Heart left ventricle (tissue), 13 donors: Measurements from ENCODE around the gene ANK2.

ENCODE experiments used
- POLR2A ChIP-seq, 2 donors: fragments of 450-650 bp; IDR thresholded peaks; one replicate each; pipeline ENCODE4 v1.6.1; 2017; ENCODE audit warnings: antibody characterized with exemption in 2 of 2, mild to moderate bottlenecking in 2 of 2, moderate library complexity in 2 of 2
- TF ChIP-seq, protein P1 (sequence below), 12 donors: fragments of 200-600 bp; sonication (generic) in 4 of 12; IDR thresholded peaks; one replicate each; pipeline versions ENCODE4 v1.5.0 to v1.8.0; 2018 to 2022; ENCODE audit warnings: antibody characterized with exemption in 12 of 12, mild to moderate bottlenecking in 5 of 12
- donor health status: ischemic (EF 13 %, LVEDD 7.1; RV severe dilation, severe dysfunction).
- donor health status: DM: no; HTN: yes; CAD: no.
- donor health status: DM: no; HTN: no; CAD: no.
- donor health status: ischemic (EF 25% LVEDD 6.9; RV normal size, moderate dysfunction).
- donor health status: ischemic (EF 25% LVEDD 5.7; RV mildly dilated, moderate dysfunction).
- donor health status: ischemic (EF 35%, LVEDD 5.7; RV mildly dilated, moderate dysfunction).
- donor health status: nonischemic (EF 11% LVEDD 7.7; RV severe dilation, severe dysfunction).
- donor health status: DM: yes; HTN: yes; CAD: no.
- donor health status: PGD.
- donor health status: ischemic (EF 29% LVEDD 5.4; RV normal size, mild dysfunction).
- donor health status: nonischemic (EF 23%, LVEDD 6.1; RV moderate dilation, normal function).

DNA sequence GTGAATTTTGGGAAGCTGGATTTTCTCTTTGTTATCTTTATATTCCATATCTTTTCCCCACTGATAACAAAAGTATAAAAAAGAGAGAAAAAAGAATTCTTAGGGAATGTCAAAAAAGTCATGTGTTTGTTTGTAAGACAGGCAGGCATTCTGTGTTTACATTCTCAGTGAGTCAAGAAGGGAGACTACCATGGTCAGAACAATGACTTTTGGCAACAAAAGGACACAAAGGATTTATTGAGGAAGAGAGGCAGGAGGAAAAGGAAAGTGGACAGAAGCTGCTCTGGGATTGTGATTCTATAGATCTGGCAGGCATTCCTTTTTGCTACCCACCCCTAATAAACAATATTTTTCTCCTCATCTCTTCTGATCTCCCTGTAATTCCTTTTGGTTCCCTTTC is 5.9 kb upstream of the ANK2 start:
- TF ChIP-seq, protein P1, sequence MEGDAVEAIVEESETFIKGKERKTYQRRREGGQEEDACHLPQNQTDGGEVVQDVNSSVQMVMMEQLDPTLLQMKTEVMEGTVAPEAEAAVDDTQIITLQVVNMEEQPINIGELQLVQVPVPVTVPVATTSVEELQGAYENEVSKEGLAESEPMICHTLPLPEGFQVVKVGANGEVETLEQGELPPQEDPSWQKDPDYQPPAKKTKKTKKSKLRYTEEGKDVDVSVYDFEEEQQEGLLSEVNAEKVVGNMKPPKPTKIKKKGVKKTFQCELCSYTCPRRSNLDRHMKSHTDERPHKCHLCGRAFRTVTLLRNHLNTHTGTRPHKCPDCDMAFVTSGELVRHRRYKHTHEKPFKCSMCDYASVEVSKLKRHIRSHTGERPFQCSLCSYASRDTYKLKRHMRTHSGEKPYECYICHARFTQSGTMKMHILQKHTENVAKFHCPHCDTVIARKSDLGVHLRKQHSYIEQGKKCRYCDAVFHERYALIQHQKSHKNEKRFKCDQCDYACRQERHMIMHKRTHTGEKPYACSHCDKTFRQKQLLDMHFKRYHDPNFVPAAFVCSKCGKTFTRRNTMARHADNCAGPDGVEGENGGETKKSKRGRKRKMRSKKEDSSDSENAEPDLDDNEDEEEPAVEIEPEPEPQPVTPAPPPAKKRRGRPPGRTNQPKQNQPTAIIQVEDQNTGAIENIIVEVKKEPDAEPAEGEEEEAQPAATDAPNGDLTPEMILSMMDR (IDR thresholded peaks at IDR 0.05): no peak
- no peak for TF ChIP-seq POLR2A (IDR thresholded peaks at IDR 0.05)
